HepG2 (cell line): ENCODE data around the gene PPARA. TPM values are rescaled to one million over a fixed set of nuclear protein-coding genes. Genes with fewer than 3 reads are reported as not detected.
A peak's percentile ranks its signal among the peaks of the same experiment; 100 is the strongest.

Experiments
- ARHGAP35 ChIP-seq: sonication (generic); formaldehyde crosslinking; IDR thresholded peaks from 2 replicates; pipeline ENCODE4 v1.9.0; 2022; ENCODE audit warnings: mild to moderate bottlenecking, inconsistent platforms, moderate library complexity, missing genetic modification reagents, borderline replicate concordance
- CHD2 ChIP-seq: IDR thresholded peaks from 2 replicates; pipeline ENCODE4 v1.6.1; 2011; ENCODE audit warnings: low read depth, low read length, improper control_type of control experiment
- FOXA1 ChIP-seq, 2 experiments: fragments of 450-650 bp in 1 of 2; sonication (generic) in 1 of 2; formaldehyde crosslinking in 1 of 2; IDR thresholded peaks; 2 replicates each; pipeline versions ENCODE4 v1.4.0 to v1.6.1; 2016 to 2020; ENCODE audit warnings: missing genetic modification reagents in 1 of 2
- MAFF ChIP-seq: IDR thresholded peaks from 2 replicates; pipeline ENCODE4 v1.6.1; 2011; ENCODE audit warnings: low read depth, low read length, improper control_type of control experiment
- NR1H2 ChIP-seq: sonication (generic); formaldehyde crosslinking; IDR thresholded peaks from 2 replicates; pipeline ENCODE4 v1.8.1; 2022; ENCODE audit warnings: low read depth, missing genetic modification reagents, borderline replicate concordance
- PCBP1 ChIP-seq: fragments of 200-400 bp; formaldehyde crosslinking; IDR thresholded peaks from 2 replicates; pipeline ENCODE4 v1.6.1; 2017; ENCODE audit warnings: mild to moderate bottlenecking, low read depth, low read length, borderline replicate concordance
- RARA ChIP-seq: IDR thresholded peaks from 2 replicates; pipeline ENCODE4 v1.6.1; 2016; ENCODE audit warnings: missing genetic modification reagents, missing compliant biosample characterization
- RBFOX2 ChIP-seq: fragments of 200-400 bp; formaldehyde crosslinking; IDR thresholded peaks from 2 replicates; pipeline ENCODE4 v1.6.1; 2017; ENCODE audit warnings: low read depth, mild to moderate bottlenecking, low read length
- SKI ChIP-seq: fragments of 450-650 bp; IDR thresholded peaks from one replicate; pipeline ENCODE4 v1.6.1; 2018; ENCODE audit warnings: mild to moderate bottlenecking; ENCODE audit not compliant: partially characterized antibody
- SOX6 ChIP-seq, 2 experiments: fragments of 450-650 bp in 1 of 2; sonication (generic) in 1 of 2; formaldehyde crosslinking in 1 of 2; IDR thresholded peaks; 2 replicates each; pipeline versions ENCODE4 v1.4.0 to v1.6.1; 2017 to 2020; ENCODE audit warnings: antibody characterized with exemption in 1 of 2, mild to moderate bottlenecking in 1 of 2, missing genetic modification reagents in 1 of 2
- SP5 ChIP-seq: IDR thresholded peaks from 2 replicates; pipeline ENCODE4 v1.6.1; 2016; ENCODE audit warnings: low read depth, borderline replicate concordance
- TBX2 ChIP-seq: sonication (generic); formaldehyde crosslinking; IDR thresholded peaks from 2 replicates; pipeline ENCODE4 v1.5.0; 2020; ENCODE audit warnings: missing genetic modification reagents, mild to moderate bottlenecking, borderline replicate concordance
- ZFP1 ChIP-seq: IDR thresholded peaks from 2 replicates; pipeline ENCODE4 v1.6.1; 2016
- ZNF598 ChIP-seq: sonication (generic); formaldehyde crosslinking; IDR thresholded peaks from 2 replicates; pipeline ENCODE4 v1.5.1; 2020; ENCODE audit warnings: mild to moderate bottlenecking, missing genetic modification reagents, borderline replicate concordance
- ZNF670 ChIP-seq: sonication (generic); formaldehyde crosslinking; IDR thresholded peaks from 2 replicates; pipeline ENCODE4 v1.8.0; 2022; ENCODE audit warnings: mild to moderate bottlenecking, missing genetic modification reagents, borderline replicate concordance
- ZNF749 ChIP-seq: sonication (generic); formaldehyde crosslinking; IDR thresholded peaks from 2 replicates; pipeline ENCODE4 v1.8.0; 2022; ENCODE audit warnings: mild to moderate bottlenecking, missing genetic modification reagents, moderate library complexity, borderline replicate concordance
- ZSCAN20 ChIP-seq: sonication (generic); formaldehyde crosslinking; IDR thresholded peaks from 2 replicates; pipeline ENCODE4 v1.4.0; 2020; ENCODE audit warnings: missing genetic modification reagents, mild to moderate bottlenecking, borderline replicate concordance
- polyA plus RNA-seq, 8 experiments: library from polyadenylated mRNA; depleted of rRNA in 3 of 8; stranded (reverse) in 7 of 8; unstranded in 1 of 8; fragments of >200 nt; fragmentation: Illumina TruSeq in 4 of 8; extraction: Trizol in 4 of 8; gene quantifications; 2 replicates each; pipeline versions ENCODE4 v1.2.1 to v1.2.3, GENCODE V29; 2011 to 2016; ENCODE audit warnings: low read depth in 4 of 8, missing spikeins in 1 of 8, mixed read lengths in 1 of 8; ENCODE audit not compliant: insufficient read depth in 1 of 8
- total RNA-seq, 5 experiments: library from RNA; depleted of rRNA; stranded (reverse); fragments of >200 nt; fragmentation: Illumina TruSeq; extraction: Trizol; gene quantifications; 2 replicates each; pipeline ENCODE4 v1.2.3, GENCODE V29; 2016; ENCODE audit warnings: low read depth in 1 of 5
- TF ChIP-seq, protein P1 (sequence below): IDR thresholded peaks from 2 replicates; pipeline ENCODE4 v1.4.0; 2020; ENCODE audit warnings: mild to moderate bottlenecking, missing genetic modification reagents
- TF ChIP-seq, protein P2 (sequence below): sonication (generic); formaldehyde crosslinking; IDR thresholded peaks from 2 replicates; pipeline ENCODE4 v1.5.0; 2020; ENCODE audit warnings: mild to moderate bottlenecking, missing genetic modification reagents, moderate library complexity
- TF ChIP-seq, protein P3 (sequence below): sonication (generic); formaldehyde crosslinking; IDR thresholded peaks from 2 replicates; pipeline ENCODE4 v1.9.0; 2021; ENCODE audit warnings: missing genetic modification reagents, mild to moderate bottlenecking, borderline replicate concordance
- TF ChIP-seq, protein P4 (sequence below): IDR thresholded peaks from 2 replicates; pipeline ENCODE4 v1.6.1; 2016; ENCODE audit warnings: missing compliant biosample characterization, missing genetic modification reagents, borderline replicate concordance

The PPARA gene
- total and polyA plus RNA-seq, 2 of the 13 experiments (the other 11 are each of a cell fraction or from before 2014, with no cell fraction given) = 18.2 to 24.7 TPM

DNA sequence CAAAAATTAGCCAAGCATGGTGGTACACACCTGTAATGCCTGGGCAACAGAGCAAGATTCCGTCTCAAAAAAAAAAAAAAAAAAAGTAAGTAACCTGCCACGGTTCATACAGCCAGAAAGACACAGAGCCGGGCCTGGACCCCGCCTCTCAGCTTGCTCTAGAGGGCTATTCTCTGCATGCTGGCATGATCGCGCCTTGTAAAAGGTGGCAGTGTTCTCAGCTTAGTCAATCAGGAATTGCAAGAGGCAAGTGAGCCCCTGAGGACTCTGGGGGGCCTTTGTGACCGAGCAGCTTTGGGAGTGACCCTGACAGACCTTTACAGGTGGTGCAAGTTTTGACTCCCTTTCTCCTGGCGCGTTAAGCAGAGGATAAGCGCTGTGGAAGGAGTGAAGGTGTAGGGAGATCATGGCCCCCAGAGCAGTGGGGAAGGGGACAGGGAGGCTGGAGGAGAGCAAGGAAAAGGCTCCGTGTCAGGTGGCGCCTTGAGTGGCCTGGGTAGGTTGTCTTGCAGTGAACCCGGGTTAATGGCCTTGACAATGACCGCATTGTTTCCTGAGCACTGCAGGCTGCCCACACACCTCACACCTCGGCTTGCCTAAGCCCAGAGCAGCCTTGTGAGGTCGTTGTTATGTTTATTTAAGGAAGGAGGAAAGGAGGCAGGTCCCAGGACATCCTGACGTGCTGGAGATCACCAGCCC lies 50.9 kb downstream of the PPARA start (continued):
- TF ChIP-seq CHD2 (no peak), NR1H2 (no peak), SOX6 (IDR thresholded peaks at IDR 0.05) (no peak), SOX6 (CRISPR knock-in tag; IDR thresholded peaks at IDR 0.05) (peak; percentile 23; the same call in 1 of the 2 replicates), ZSCAN20 (CRISPR knock-in tag) (no peak), MAFF (no peak), ZNF670 (CRISPR knock-in tag) (no peak), FOXA1 (IDR thresholded peaks at IDR 0.05) (no peak), FOXA1 (CRISPR knock-in tag; IDR thresholded peaks at IDR 0.05) (peak; percentile 27; the same call in 1 of the 2 replicates), SKI (peak; percentile 47), ZNF749 (CRISPR knock-in tag) (no peak), RARA (CRISPR knock-in tag) (peak; percentile 64), ZNF598 (no peak), TBX2 (CRISPR knock-in tag) (peak; percentile 36; the same call in 1 of the 2 replicates), SP5 (CRISPR knock-in tag) (no peak), ZFP1 (CRISPR knock-in tag) (no peak), RBFOX2 (no peak), ARHGAP35 (no peak), PCBP1 (no peak)
- TF ChIP-seq, protein P1, sequence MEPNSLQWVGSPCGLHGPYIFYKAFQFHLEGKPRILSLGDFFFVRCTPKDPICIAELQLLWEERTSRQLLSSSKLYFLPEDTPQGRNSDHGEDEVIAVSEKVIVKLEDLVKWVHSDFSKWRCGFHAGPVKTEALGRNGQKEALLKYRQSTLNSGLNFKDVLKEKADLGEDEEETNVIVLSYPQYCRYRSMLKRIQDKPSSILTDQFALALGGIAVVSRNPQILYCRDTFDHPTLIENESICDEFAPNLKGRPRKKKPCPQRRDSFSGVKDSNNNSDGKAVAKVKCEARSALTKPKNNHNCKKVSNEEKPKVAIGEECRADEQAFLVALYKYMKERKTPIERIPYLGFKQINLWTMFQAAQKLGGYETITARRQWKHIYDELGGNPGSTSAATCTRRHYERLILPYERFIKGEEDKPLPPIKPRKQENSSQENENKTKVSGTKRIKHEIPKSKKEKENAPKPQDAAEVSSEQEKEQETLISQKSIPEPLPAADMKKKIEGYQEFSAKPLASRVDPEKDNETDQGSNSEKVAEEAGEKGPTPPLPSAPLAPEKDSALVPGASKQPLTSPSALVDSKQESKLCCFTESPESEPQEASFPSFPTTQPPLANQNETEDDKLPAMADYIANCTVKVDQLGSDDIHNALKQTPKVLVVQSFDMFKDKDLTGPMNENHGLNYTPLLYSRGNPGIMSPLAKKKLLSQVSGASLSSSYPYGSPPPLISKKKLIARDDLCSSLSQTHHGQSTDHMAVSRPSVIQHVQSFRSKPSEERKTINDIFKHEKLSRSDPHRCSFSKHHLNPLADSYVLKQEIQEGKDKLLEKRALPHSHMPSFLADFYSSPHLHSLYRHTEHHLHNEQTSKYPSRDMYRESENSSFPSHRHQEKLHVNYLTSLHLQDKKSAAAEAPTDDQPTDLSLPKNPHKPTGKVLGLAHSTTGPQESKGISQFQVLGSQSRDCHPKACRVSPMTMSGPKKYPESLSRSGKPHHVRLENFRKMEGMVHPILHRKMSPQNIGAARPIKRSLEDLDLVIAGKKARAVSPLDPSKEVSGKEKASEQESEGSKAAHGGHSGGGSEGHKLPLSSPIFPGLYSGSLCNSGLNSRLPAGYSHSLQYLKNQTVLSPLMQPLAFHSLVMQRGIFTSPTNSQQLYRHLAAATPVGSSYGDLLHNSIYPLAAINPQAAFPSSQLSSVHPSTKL = 0 out of 2 replicates have a peak, but pooled peaks have one; percentile 32
- TF ChIP-seq, protein P2, sequence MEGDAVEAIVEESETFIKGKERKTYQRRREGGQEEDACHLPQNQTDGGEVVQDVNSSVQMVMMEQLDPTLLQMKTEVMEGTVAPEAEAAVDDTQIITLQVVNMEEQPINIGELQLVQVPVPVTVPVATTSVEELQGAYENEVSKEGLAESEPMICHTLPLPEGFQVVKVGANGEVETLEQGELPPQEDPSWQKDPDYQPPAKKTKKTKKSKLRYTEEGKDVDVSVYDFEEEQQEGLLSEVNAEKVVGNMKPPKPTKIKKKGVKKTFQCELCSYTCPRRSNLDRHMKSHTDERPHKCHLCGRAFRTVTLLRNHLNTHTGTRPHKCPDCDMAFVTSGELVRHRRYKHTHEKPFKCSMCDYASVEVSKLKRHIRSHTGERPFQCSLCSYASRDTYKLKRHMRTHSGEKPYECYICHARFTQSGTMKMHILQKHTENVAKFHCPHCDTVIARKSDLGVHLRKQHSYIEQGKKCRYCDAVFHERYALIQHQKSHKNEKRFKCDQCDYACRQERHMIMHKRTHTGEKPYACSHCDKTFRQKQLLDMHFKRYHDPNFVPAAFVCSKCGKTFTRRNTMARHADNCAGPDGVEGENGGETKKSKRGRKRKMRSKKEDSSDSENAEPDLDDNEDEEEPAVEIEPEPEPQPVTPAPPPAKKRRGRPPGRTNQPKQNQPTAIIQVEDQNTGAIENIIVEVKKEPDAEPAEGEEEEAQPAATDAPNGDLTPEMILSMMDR (CRISPR knock-in tag) = peak; percentile 20; the same call in 1 of the 2 replicates
- TF ChIP-seq, protein P3, sequence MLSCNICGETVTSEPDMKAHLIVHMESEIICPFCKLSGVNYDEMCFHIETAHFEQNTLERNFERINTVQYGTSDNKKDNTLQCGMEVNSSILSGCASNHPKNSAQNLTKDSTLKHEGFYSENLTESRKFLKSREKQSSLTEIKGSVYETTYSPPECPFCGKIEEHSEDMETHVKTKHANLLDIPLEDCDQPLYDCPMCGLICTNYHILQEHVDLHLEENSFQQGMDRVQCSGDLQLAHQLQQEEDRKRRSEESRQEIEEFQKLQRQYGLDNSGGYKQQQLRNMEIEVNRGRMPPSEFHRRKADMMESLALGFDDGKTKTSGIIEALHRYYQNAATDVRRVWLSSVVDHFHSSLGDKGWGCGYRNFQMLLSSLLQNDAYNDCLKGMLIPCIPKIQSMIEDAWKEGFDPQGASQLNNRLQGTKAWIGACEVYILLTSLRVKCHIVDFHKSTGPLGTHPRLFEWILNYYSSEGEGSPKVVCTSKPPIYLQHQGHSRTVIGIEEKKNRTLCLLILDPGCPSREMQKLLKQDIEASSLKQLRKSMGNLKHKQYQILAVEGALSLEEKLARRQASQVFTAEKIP (CRISPR knock-in tag) = no peak
- TF ChIP-seq, protein P4, sequence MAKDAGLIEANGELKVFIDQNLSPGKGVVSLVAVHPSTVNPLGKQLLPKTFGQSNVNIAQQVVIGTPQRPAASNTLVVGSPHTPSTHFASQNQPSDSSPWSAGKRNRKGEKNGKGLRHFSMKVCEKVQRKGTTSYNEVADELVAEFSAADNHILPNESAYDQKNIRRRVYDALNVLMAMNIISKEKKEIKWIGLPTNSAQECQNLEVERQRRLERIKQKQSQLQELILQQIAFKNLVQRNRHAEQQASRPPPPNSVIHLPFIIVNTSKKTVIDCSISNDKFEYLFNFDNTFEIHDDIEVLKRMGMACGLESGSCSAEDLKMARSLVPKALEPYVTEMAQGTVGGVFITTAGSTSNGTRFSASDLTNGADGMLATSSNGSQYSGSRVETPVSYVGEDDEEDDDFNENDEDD (CRISPR knock-in tag) = no peak
